Pancreas (tissue), 10 donors: ENCODE measurements around the gene HHATL. TPM values are rescaled to one million over a fixed set of nuclear protein-coding genes. Genes with fewer than 3 reads are reported as not detected.

ENCODE experiments used
- ATAC-seq, 4 donors: fragments of 200-7000 bp; cut with Tn5 transposase; one replicate each; pipeline versions ENCODE4 v1.8.0 to v1.9.1; 2020; ENCODE audit warnings: mild to moderate bottlenecking in 4 of 4, moderate library complexity in 4 of 4
- DNase-seq, 6 donors: peaks; one replicate each; pipeline ENCODE4 v3.0.0-alpha.2; 2020
- FAIRE-seq: peaks from 2 replicates; lab custom pipeline; 2012; peaks lifted over from hg19 to GRCh38; lab: Jason Lieb, UNC
- H3K27ac ChIP-seq, 4 donors: fragments of 200-600 bp; sonication (generic); 1 replicate in 3 of 4; 2 replicates in 1 of 4; pipeline versions ENCODE4 v1.5.0 to v1.8.0; 2020
- H3K27me3 ChIP-seq, 4 donors: fragments of 200-600 bp; one replicate each; pipeline ENCODE4 v1.8.0; 2021
- H3K36me3 ChIP-seq, 3 donors: fragments of 200-600 bp; sonication (generic) in 1 of 3; one replicate each; pipeline versions ENCODE4 v1.5.0 to v1.8.0; 2020 to 2021
- H3K4me1 ChIP-seq, 3 donors: fragments of 200-600 bp; one replicate each; pipeline ENCODE4 v1.8.0; 2021
- H3K4me3 ChIP-seq, 4 donors: fragments of 200-600 bp; sonication (generic) in 2 of 4; one replicate each; pipeline versions ENCODE4 v1.5.0 to v1.8.0; 2020 to 2021
- H3K9me3 ChIP-seq, 4 donors: fragments of 200-600 bp; one replicate each; pipeline ENCODE4 v1.8.0; 2021
- WGBS, 2 donors: extraction: QIAGEN DNeasy Blood & Tissue Kit; methylation state at CpG; one replicate each; pipeline ENCODE4 v1.1.7; 2013; 5-methylcytosine and 5-hydroxymethylcytosine counted together
- intact Hi-C, 3 donors: fragments of 100-400 bp; cut with DNase I; formaldehyde crosslinking; loops; one replicate each; pipeline versions ENCODE4 v1.11.1 to v1.14.2; 2022
- polyA plus RNA-seq, 2 donors: library from polyadenylated mRNA; stranded (reverse); fragments of 200-250 nt; gene quantifications; one replicate each; pipeline ENCODE4 v1.2.3, GENCODE V29; 2013
- total RNA-seq, 6 donors: library from RNA; stranded (reverse); fragmentation: NEBNext Ultra II Directional in 4 of 6; extraction: Animal tissue kit (Norgen Biotek cat#: 25700) in 4 of 6; gene quantifications; one replicate each; pipeline versions ENCODE4 v1.2.1 to v1.2.4, GENCODE V29; 2021 to 2023
- TF ChIP-seq, protein P1 (sequence below), 4 donors: fragments of 200-600 bp; sonication (generic) in 3 of 4; IDR thresholded peaks; one replicate each; pipeline versions ENCODE4 v1.5.0 to v1.8.0; 2021; ENCODE audit warnings: antibody characterized with exemption in 4 of 4
- donor health status: healthy with polysubstance abuse.
- donor health status: DM: no; HTN: no; CAD: no; lungs with moderate emphysema.
- donor health status: DM: no; HTN: no; CAD: no.
- donor health status: control.
- donor health status: control.
- donor health status: Bipolar disorder and iron deficiency.
- donor health status: DM: yes; HTN: yes; CAD: no.
- donor health status: DM: no; HTN: no; CAD: no.
- donor health status: DM: no; HTN: no; CAD: no.
- donor health status: DM: yes; HTN: yes; CAD: no.

HHATL gene
- total and polyA plus RNA-seq, 8 donors, result 0.42 to 17.8 (median 2.4) TPM; not detected in 1

GRCh38 chr3:42689421-42690014, 13.1 kb downstream of the HHATL start:
- WGBS, 2 donors, result 64 to 73% methylated on average over 9 of the region's 9 CpGs
- ATAC-seq (no peak), FAIRE-seq (no peak), DNase-seq (peak in 1 of 6 donors; percentile 6)
- TF ChIP-seq, protein P1, sequence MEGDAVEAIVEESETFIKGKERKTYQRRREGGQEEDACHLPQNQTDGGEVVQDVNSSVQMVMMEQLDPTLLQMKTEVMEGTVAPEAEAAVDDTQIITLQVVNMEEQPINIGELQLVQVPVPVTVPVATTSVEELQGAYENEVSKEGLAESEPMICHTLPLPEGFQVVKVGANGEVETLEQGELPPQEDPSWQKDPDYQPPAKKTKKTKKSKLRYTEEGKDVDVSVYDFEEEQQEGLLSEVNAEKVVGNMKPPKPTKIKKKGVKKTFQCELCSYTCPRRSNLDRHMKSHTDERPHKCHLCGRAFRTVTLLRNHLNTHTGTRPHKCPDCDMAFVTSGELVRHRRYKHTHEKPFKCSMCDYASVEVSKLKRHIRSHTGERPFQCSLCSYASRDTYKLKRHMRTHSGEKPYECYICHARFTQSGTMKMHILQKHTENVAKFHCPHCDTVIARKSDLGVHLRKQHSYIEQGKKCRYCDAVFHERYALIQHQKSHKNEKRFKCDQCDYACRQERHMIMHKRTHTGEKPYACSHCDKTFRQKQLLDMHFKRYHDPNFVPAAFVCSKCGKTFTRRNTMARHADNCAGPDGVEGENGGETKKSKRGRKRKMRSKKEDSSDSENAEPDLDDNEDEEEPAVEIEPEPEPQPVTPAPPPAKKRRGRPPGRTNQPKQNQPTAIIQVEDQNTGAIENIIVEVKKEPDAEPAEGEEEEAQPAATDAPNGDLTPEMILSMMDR (IDR thresholded peaks at IDR 0.05), result no peak
- no peaks in the 10 kb centered on the region for H3K4me1 ChIP-seq
- H3K27me3 ChIP-seq, result no peaks in the 10 kb centered on the region
- no peaks in the 10 kb centered on the region for H3K9me3 ChIP-seq
- H3K36me3 ChIP-seq, result no peaks in the 10 kb centered on the region
- no peak overlapping the region for H3K27ac ChIP-seq
- no peak overlapping the region for H3K4me3 ChIP-seq
- intact Hi-C loops, result no loop called here

DNA sequence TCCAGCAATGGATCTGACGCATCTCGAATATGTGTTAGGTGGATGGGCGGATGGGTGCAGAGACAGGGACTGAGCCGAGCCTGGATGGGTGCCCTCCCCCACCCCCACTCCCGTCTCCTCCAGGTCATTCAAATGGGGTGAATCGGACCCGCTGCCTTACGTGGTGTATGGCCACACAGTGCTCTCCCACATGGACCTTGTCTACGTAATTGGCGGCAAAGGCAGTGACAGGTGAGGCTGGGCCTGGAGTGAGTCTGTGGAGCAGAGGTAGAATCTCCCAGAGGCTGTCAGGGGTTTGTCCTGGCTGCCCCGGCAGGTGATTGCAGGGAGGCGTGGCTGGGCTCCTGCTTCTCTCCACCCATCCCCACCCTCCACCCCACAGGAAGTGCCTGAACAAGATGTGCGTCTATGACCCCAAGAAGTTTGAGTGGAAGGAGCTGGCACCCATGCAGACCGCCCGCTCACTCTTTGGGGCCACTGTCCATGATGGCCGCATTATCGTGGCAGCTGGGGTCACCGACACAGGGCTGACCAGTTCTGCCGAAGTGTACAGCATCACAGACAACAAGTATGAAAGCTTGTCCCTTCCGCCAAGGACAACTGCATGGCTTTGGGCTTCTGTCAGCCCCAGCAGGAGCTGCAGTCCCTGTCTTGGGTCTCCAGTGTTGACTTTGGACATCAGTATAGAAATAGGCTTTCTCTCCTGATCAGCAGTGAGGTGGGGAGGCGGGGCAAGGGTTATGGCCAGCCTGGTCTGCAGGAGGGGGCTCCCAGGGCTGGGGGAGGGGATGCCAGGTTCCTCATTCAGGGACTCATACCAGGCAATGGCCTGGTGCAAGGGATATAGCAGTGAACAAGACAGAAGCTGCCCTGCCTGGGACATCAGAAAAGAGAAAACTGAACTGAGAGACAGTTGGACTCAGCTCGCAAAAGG, 13.8 kb downstream of the HHATL start:
- no peak for ATAC-seq
- H3K4me1 ChIP-seq, result no peaks in the 10 kb centered on the region
- no peaks in the 10 kb centered on the region for H3K9me3 ChIP-seq
- H3K4me3 ChIP-seq, result no peak overlapping the region
- H3K27me3 ChIP-seq, result no peaks in the 10 kb centered on the region
- FAIRE-seq, result no peak
- WGBS, 2 donors, result 78 to 83% methylated on average over 22 of the region's 22 CpGs
- TF ChIP-seq, protein P1 (IDR thresholded peaks at IDR 0.05), result no peak
- intact Hi-C loops, result no loop called here
- no peaks in the 10 kb centered on the region for H3K36me3 ChIP-seq
- peak in 3 of 6 donors; percentile 6 to 34 (median 32) for DNase-seq
- H3K27ac ChIP-seq, result no peak overlapping the region

- H3K36me3 ChIP-seq, result no peaks in the 10 kb centered on the region
- H3K27ac ChIP-seq, result no peak overlapping the region
- WGBS, 2 donors, result 83 to 86% methylated on average over 15 of the region's 15 CpGs
- H3K4me1 ChIP-seq, result no peaks in the 10 kb centered on the region
- no peak overlapping the region for H3K4me3 ChIP-seq
- no peak for FAIRE-seq
- intact Hi-C loops, result no loop called here
- TF ChIP-seq, protein P1 (IDR thresholded peaks at IDR 0.05), result no peak
- no peaks in the 10 kb centered on the region for H3K27me3 ChIP-seq
- no peak for ATAC-seq
- DNase-seq, result peak in 3 of 6 donors; percentile 11 to 49 (median 39)
- no peaks in the 10 kb centered on the region for H3K9me3 ChIP-seq
Observed at GRCh38 chr3:42688016-42688415, 14.6 kb downstream of the HHATL start.

DNA sequence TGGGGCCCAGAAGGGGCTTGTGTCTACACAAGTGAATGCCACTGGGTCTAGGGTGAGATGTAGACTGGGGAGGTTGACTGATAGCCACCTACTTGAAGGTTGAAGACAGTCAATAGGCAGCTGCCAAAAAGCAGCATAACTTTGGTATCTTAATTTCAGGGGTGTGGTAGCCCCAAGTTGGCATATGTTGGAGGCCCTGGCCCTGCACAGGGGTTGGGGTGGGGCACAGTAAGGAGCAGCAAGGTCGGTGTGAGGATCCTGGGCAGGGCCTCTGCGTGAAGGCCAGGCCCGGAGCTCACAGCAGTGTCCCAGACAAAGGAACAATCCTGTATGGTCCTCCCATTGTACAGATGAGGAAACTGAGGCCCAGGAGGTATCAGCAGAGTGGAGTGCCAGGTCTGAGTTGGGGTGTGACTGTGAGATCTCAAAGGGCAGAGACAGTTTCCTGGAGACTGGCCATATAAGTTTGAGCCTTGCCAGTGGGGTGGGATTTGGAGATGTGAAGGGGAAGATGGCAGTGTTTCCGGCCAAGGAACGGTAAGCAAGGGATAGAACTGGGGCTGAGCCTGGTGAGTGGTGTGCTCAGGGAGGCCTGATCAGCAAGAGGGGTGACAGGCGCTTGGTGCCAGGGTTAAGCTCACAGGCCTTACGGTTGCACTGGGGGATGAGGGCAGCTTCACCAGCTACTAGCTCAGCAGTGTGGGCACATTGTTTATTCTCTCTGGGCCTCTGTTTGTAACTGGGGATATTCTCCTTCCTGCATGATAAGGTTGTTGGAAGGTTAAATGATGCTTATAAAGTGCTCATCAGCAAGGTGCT, 15.6 kb downstream of the HHATL start:
- Histone ChIP-seq H3K36me3 (no peaks in the 10 kb centered on the region), H3K27ac (no peak overlapping the region), H3K4me1 (no peaks in the 10 kb centered on the region), H3K9me3 (no peaks in the 10 kb centered on the region), H3K4me3 (no peak overlapping the region), H3K27me3 (no peaks in the 10 kb centered on the region)
- intact Hi-C loops, result no loop called here
- TF ChIP-seq, protein P1 (IDR thresholded peaks at IDR 0.05), result no peak
- peak in 2 of 6 donors; percentile 3 to 21 for DNase-seq
- 79 to 90% methylated on average over 7 of the region's 7 CpGs for WGBS, 2 donors
- no peak for ATAC-seq
- no peak for FAIRE-seq
